ENCODE data around the gene TGFB1I1. TPM values are rescaled to one million over a fixed set of nuclear protein-coding genes. Genes with fewer than 3 reads are reported as not detected.
"Not testable (repeated sequence)": the region's sequence is repeated elsewhere in the genome, so short reads cannot be mapped to it uniquely, and the experiment has no call there.

The TGFB1I1 gene
- total RNA-seq, 1 donor, result 121 TPM

DNA sequence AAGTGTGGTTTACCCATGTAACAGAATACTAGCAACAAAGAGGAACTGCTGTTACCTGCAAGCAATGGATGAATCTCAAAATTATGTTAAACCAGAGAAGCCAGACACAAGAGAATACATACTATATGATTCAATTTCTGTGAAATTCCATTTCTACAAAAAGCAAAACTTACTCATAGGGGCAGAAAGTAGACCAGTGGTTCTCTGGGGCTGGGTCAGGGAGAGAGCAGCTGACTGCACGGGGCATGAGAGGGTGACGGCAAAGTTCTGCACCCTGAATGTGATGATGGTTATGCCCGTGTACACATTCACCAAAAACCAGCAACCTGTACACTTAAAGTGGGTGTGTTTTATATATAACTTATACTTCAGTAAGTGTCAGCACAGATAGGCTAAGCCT is 32.4 kb upstream of the TGFB1I1 start:
- no peak for DNase-seq (ENCODE audit: low read depth)
- no peak overlapping the region for H3K4me3 ChIP-seq (ENCODE audit: low read depth, low read length)
- TF ChIP-seq, protein P1, sequence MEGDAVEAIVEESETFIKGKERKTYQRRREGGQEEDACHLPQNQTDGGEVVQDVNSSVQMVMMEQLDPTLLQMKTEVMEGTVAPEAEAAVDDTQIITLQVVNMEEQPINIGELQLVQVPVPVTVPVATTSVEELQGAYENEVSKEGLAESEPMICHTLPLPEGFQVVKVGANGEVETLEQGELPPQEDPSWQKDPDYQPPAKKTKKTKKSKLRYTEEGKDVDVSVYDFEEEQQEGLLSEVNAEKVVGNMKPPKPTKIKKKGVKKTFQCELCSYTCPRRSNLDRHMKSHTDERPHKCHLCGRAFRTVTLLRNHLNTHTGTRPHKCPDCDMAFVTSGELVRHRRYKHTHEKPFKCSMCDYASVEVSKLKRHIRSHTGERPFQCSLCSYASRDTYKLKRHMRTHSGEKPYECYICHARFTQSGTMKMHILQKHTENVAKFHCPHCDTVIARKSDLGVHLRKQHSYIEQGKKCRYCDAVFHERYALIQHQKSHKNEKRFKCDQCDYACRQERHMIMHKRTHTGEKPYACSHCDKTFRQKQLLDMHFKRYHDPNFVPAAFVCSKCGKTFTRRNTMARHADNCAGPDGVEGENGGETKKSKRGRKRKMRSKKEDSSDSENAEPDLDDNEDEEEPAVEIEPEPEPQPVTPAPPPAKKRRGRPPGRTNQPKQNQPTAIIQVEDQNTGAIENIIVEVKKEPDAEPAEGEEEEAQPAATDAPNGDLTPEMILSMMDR (IDR thresholded peaks at IDR 0.05; ENCODE audit: insufficient read depth, low read depth, low read length), result no peak

DNA sequence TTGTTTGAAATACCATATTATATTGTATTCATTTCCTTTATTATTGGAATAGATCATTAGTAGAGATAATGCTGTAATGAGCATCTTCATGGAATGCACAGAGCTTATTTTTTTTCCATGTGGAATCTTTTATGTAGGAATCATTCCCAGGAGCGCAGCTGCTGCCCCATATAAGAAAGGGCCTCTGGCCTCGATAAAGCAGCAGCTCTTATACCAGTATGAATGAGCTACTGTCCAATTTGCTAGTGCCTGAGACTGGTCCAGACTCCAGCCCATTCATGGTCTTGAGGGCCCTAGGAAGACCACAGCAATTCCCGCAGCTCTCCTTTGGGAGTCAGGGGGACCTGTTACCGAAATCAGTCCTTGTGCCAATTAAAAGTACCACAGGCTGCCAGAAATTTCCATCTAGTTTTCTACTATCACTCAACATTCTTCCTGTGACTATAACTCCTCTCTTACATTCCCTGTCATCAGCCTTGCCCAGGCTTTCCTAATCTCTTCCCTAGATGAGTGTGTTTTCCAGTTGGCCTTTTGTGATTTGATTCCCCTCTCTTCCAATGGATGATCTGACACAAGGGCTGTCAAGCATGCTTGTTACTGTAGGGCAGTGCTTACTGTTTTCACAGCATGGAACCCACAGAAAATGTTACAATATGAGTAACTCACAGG is 31.3 kb upstream of the TGFB1I1 start:
- H3K4me3 ChIP-seq (ENCODE audit: low read depth, low read length), result no peak overlapping the region
- DNase-seq (ENCODE audit: low read depth), result no peak
- TF ChIP-seq, protein P1 (IDR thresholded peaks at IDR 0.05; ENCODE audit: insufficient read depth, low read depth, low read length), result no peak

DNA sequence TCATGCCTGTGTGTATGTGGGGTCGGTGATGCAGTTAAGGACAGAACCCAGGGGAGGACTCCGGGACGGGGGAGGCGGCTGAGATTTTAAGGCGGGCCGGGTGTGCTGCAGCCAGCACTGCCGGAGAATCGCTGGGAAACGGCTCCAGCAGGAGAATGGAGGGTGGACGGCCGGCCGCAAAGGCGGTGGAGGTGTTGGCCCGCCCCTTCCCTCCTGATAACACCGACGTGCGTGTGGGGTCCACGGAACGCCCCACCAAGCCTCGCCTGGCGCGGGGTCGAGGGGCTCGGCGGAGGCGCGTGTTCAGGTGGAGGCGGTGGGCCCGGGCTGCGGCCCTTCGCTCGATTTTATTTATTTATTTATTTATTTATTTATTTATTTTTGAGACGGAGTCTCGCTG is 30.0 kb upstream of the TGFB1I1 start:
- TF ChIP-seq, protein P1 (IDR thresholded peaks at IDR 0.05; ENCODE audit: insufficient read depth, low read depth, low read length), result no peak
- H3K4me3 ChIP-seq (ENCODE audit: low read depth, low read length), result peak overlapping the region; percentile 77
- no peak for DNase-seq (ENCODE audit: low read depth)

DNA sequence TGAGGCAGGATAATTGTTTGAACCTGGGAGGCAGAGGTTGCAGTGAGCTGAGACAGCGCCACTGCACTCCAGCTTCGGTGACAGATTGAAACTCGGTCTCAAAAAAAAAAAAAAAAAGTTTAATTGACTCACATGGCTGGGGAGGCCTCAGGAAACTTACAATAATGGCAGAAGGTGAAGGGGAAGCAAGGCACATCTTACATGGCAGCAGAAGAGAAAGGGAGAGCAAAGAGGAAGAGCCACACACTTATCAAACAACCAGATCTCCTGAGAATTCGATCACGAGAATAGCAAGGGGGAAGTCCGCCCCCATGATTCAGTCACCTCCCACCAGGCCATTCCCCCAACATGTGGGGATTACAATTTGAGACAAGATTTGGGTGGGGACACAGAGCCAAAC is 26.0 kb upstream of the TGFB1I1 start:
- H3K4me3 ChIP-seq (ENCODE audit: low read depth, low read length); DNase-seq (ENCODE audit: low read depth): not testable (repeated sequence)

DNA sequence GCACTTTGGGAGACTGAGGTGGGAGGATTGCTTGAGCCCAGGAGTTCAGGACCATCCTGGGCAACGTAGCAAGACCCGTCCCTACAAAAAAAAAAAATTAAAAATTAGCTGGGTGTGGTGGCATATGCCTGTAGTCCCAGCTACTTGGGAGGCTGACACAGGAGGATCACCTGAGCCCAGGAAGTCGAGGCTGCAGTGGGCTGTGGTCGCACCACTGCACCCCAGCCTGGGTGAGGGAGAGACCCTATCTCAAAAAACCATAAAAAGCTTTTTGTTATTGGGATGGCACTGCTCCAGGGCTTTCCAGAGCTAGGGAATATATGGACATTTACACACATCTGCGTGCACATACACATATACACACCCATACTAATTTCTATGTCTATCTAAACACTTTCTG is 20.8 kb upstream of the TGFB1I1 start:
- H3K4me3 ChIP-seq (ENCODE audit: low read depth, low read length), result no peak overlapping the region
- TF ChIP-seq, protein P1 (IDR thresholded peaks at IDR 0.05; ENCODE audit: insufficient read depth, low read depth, low read length), result no peak
- no peak for DNase-seq (ENCODE audit: low read depth)

DNA sequence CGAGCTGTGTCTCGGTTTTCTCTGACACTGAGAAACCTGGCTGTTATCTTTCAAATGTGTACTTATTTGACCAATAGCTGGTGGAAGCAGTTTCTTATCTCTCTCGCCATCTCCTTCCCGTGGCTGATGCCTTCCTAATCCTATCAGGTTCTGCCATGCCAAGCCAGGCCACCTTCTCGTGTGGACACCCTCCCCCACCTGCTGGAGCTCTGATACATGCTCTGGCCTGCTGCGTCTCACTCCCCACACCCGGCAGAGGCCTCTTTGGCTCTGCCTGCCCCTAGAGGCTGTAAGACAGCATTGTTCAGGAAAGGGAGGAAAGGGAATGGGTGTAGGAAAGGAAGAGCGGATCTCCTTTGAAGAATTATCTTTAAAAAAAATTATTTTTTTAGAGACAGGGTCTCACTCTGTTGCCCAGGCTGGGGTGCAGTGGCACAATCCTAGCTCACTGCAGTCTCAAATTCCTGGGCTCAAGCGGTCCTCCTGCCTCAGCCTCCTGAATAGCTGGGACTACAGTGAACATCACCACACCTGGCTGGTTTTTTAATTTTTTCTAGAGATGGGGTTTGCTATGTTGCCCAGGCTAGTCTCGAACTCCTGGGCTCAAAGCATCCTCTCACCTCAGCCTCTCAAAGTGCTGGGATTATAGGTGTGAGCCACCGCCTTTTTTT is 20.1 kb upstream of the TGFB1I1 start:
- peak; percentile 68 for DNase-seq (ENCODE audit: low read depth)
- no peak overlapping the region for H3K4me3 ChIP-seq (ENCODE audit: low read depth, low read length)
- TF ChIP-seq, protein P1 (IDR thresholded peaks at IDR 0.05; ENCODE audit: insufficient read depth, low read depth, low read length), result peak; percentile 75

DNA sequence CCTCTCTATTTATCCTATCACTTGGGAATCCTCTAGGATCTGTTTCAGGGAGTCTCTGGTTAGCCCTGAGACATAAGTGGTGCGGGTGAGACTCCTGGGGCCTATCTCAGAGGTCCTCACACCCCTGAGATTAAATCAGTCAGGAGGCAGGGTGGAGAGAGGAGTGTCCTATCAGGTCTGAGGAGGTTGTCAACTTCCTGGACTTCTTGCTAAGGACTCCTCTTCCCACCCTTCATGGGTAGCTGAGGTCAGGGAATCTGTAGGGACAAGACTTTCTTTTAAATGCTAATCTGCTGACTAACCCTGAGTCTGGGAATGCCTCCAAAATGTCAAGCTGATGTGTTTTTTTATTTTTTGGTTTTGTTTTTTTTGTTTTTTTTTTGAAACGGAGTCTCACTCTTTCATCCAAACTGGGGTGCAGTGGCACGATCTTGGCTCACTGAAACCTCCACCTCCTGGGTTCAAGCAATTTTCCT is 19.3 kb upstream of the TGFB1I1 start:
- TF ChIP-seq, protein P1 (IDR thresholded peaks at IDR 0.05; ENCODE audit: insufficient read depth, low read depth, low read length), result no peak
- DNase-seq (ENCODE audit: low read depth), result peak; percentile 91
- no peak overlapping the region for H3K4me3 ChIP-seq (ENCODE audit: low read depth, low read length)

All from fibroblast of villous mesenchyme (primary cell).